Liver (tissue), 9 donors: ENCODE data around the gene ZBP1. TPM values are rescaled to one million over a fixed set of nuclear protein-coding genes. Genes with fewer than 3 reads are reported as not detected.
A peak's percentile ranks its signal among the peaks of the same experiment; 100 is the strongest.

Experiments
- DNase-seq: peaks from one replicate; pipeline ENCODE4 v3.0.0-alpha.2; 2017; ENCODE audit warnings: low spot score
- H3K27ac ChIP-seq, 2 donors: one replicate each; pipeline ENCODE4 v1.7.0; 2013; ENCODE audit warnings: inconsistent platforms in 2 of 2, low read length in 2 of 2, control low read depth in 1 of 2, low read depth in 1 of 2, mild to moderate bottlenecking in 1 of 2
- H3K27me3 ChIP-seq, 4 donors: one replicate each; pipeline versions ENCODE4 v1.6.1 to v1.7.0; 2013; ENCODE audit warnings: low read length in 3 of 4, inconsistent platforms in 1 of 4, mild to moderate bottlenecking in 1 of 4, moderate library complexity in 1 of 4; ENCODE audit not compliant: control insufficient read depth in 4 of 4, insufficient read depth in 4 of 4
- H3K36me3 ChIP-seq, 4 donors: one replicate each; pipeline versions ENCODE4 v1.6.1 to v1.7.0; 2013; ENCODE audit warnings: low read length in 3 of 4, mild to moderate bottlenecking in 3 of 4, low read depth in 1 of 4, moderate library complexity in 1 of 4; ENCODE audit not compliant: control insufficient read depth in 4 of 4, insufficient read depth in 3 of 4
- H3K4me1 ChIP-seq, 4 donors: one replicate each; pipeline versions ENCODE4 v1.6.1 to v1.7.0; 2013; ENCODE audit warnings: low read length in 3 of 4, mild to moderate bottlenecking in 3 of 4, moderate library complexity in 1 of 4; ENCODE audit not compliant: control insufficient read depth in 4 of 4, insufficient read depth in 4 of 4
- H3K4me3 ChIP-seq, 3 donors: one replicate each; pipeline versions ENCODE4 v1.6.1 to v1.7.0; 2013; ENCODE audit warnings: low read length in 3 of 3, control low read depth in 1 of 3, low read depth in 1 of 3, mild to moderate bottlenecking in 1 of 3
- H3K9ac ChIP-seq, 2 donors: one replicate each; pipeline ENCODE4 v1.7.0; 2013; ENCODE audit warnings: low read length in 2 of 2, mild to moderate bottlenecking in 2 of 2, moderate library complexity in 2 of 2, control low read depth in 1 of 2, low read depth in 1 of 2
- H3K9me3 ChIP-seq, 4 donors: one replicate each; pipeline versions ENCODE4 v1.6.1 to v1.7.0; 2013; ENCODE audit warnings: low read length in 3 of 4; ENCODE audit not compliant: control insufficient read depth in 4 of 4
- CTCF ChIP-seq: fragments of 150-350 bp; IDR thresholded peaks from 2 replicates; pipeline ENCODE4 v1.5.1; 2017; ENCODE audit warnings: improper control_type of control experiment, low read depth, low read length; ENCODE audit not compliant: missing input control
- EGR1 ChIP-seq, 2 donors: IDR thresholded peaks; 2 replicates each; pipeline ENCODE4 v1.6.1; 2016 to 2018; ENCODE audit warnings: antibody characterized with exemption in 2 of 2, low read depth in 2 of 2
- FOXA1 ChIP-seq: IDR thresholded peaks from 2 replicates; pipeline ENCODE4 v1.6.1; 2016; ENCODE audit warnings: antibody characterized with exemption
- FOXA2 ChIP-seq: IDR thresholded peaks from 2 replicates; pipeline ENCODE4 v1.6.1; 2016; ENCODE audit warnings: antibody characterized with exemption
- GABPA ChIP-seq, 2 donors: IDR thresholded peaks in 1 of 2; conservative IDR thresholded peaks in 1 of 2; 2 replicates each; pipeline ENCODE4 v1.6.1; 2016; ENCODE audit warnings: antibody characterized with exemption in 2 of 2, mild to moderate bottlenecking in 1 of 2, moderate library complexity in 1 of 2
- HNF4A ChIP-seq, 2 donors: conservative IDR thresholded peaks; 2 replicates each; pipeline ENCODE4 v1.6.1; 2016; ENCODE audit warnings: antibody characterized with exemption in 2 of 2, mild to moderate bottlenecking in 2 of 2
- HNF4G ChIP-seq: IDR thresholded peaks from 2 replicates; pipeline ENCODE4 v1.6.1; 2016; ENCODE audit warnings: antibody characterized with exemption
- JUND ChIP-seq, 2 donors: IDR thresholded peaks; 2 replicates each; pipeline ENCODE4 v1.6.1; 2016; ENCODE audit warnings: antibody characterized with exemption in 2 of 2
- NR2F2 ChIP-seq: IDR thresholded peaks from 2 replicates; pipeline ENCODE4 v1.6.1; 2016; ENCODE audit warnings: antibody characterized with exemption
- RAD21 ChIP-seq, 2 donors: IDR thresholded peaks; 2 replicates each; pipeline ENCODE4 v1.6.1; 2016; ENCODE audit warnings: antibody characterized with exemption in 2 of 2, mild to moderate bottlenecking in 2 of 2
- REST ChIP-seq: IDR thresholded peaks from 2 replicates; pipeline ENCODE4 v1.6.1; 2016; ENCODE audit warnings: antibody characterized with exemption, mild to moderate bottlenecking
- RXRA ChIP-seq, 2 donors: IDR thresholded peaks; 2 replicates each; pipeline ENCODE4 v1.6.1; 2017 to 2018; ENCODE audit warnings: antibody characterized with exemption in 2 of 2, mild to moderate bottlenecking in 1 of 2
- SP1 ChIP-seq: IDR thresholded peaks from 2 replicates; pipeline ENCODE4 v1.6.1; 2018; ENCODE audit warnings: antibody characterized with exemption, mild to moderate bottlenecking
- TAF1 ChIP-seq: conservative IDR thresholded peaks from 2 replicates; pipeline ENCODE4 v1.6.1; 2016; ENCODE audit warnings: antibody characterized with exemption, mild to moderate bottlenecking
- YY1 ChIP-seq: IDR thresholded peaks from 2 replicates; pipeline ENCODE4 v1.6.1; 2016; ENCODE audit warnings: antibody characterized with exemption, mild to moderate bottlenecking
- WGBS: extraction: QIAGEN DNeasy Blood & Tissue Kit; methylation state at CpG from one replicate; pipeline ENCODE4 v1.1.7; 2013; 5-methylcytosine and 5-hydroxymethylcytosine counted together
- polyA plus RNA-seq, 2 donors: library from polyadenylated mRNA; stranded (reverse) in 1 of 2; unstranded in 1 of 2; fragments of 200-250 nt in 1 of 2; fragments of >200 nt in 1 of 2; fragmentation: Nextera tagmentation in 1 of 2; extraction: Ambion mirVana in 1 of 2; gene quantifications; one replicate each; pipeline versions ENCODE4 v1.2.1 to v1.2.3, GENCODE V29; 2013 to 2015
- total RNA-seq, 2 donors: library from RNA; depleted of rRNA; stranded (reverse); fragments of >200 nt; gene quantifications; one replicate each; pipeline ENCODE4 v1.2.3, GENCODE V29; 2014
- TF ChIP-seq, protein P1 (sequence below): IDR thresholded peaks from 2 replicates; pipeline ENCODE4 v1.6.1; 2016; ENCODE audit warnings: antibody characterized with exemption
- TF ChIP-seq, protein P2 (sequence below): IDR thresholded peaks from 2 replicates; pipeline ENCODE4 v1.6.1; 2016; ENCODE audit warnings: antibody characterized with exemption
- TF ChIP-seq, protein P3 (sequence below): IDR thresholded peaks from 2 replicates; pipeline ENCODE4 v1.6.1; 2016; ENCODE audit warnings: antibody characterized with exemption
- donor health status: healthy.
- donor health status: healthy.
- donor health status: healthy.
- donor health status: healthy.
- donor health status: healthy.

Gene ZBP1
- total and polyA plus RNA-seq, 4 donors, result 0.06 to 0.42 (median 0.13) TPM

DNA sequence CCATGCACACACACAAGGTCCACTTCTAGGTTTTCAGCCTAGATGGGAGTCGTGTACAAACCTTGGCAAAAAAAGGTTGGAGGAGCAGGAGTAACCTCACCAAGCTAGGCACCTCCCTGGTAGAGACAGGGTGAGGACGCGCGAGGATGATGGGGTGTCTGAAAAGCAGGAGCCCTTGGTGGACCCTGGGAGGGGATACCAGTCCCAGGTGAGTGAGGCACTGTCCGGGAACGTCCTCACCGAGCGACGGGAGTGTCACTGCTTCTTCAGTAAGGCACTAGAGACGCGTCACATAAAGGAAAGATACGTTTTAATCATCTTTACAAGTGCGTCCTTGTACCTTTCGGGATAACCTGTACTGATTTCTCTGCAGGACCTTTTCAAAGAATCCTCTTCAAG, 29.4 kb upstream of the ZBP1 start (continued):
- TF ChIP-seq CTCF, result no peak
- TF ChIP-seq SP1, result no peak

DNA sequence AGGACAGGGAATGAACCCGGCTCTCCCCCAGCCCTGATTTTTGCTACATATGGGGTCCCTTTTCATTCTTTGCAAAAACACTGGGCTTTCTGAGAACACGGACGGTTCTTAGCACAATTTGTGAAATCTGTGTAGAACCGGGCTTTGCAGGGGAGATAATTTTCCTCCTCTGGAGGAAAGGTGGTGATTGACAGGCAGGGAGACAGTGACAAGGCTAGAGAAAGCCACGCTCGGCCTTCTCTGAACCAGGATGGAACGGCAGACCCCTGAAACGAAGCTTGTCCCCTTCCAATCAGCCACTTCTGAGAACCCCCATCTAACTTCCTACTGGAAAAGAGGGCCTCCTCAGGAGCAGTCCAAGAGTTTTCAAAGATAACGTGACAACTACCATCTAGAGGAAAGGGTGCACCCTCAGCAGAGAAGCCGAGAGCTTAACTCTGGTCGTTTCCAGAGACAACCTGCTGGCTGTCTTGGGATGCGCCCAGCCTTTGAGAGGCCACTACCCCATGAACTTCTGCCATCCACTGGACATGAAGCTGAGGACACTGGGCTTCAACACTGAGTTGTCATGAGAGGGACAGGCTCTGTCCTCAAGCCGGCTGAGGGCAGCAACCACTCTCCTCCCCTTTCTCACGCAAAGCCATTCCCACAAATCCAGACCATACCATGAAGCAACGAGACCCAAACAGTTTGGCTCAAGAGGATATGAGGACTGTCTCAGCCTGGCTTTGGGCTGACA, 28.8 kb upstream of the ZBP1 start:
- Histone ChIP-seq H3K27ac (no peak overlapping the region), H3K27me3 (peaks cover 0 to 7% (median 3%) of the 10 kb centered on the region in 4 donors), H3K36me3 (no peaks in the 10 kb centered on the region), H3K9me3 (no peaks in the 10 kb centered on the region), H3K9ac (no peak overlapping the region), H3K4me1 (no peaks in the 10 kb centered on the region), H3K4me3 (no peak overlapping the region)
- TF ChIP-seq TAF1 (no peak), EGR1 (IDR thresholded peaks at IDR 0.05; ENCODE audit: low read depth in 2 of 2) (no peak), YY1 (no peak), FOXA2 (no peak), HNF4A (conservative IDR thresholded peaks at IDR 0.05) (no peak), FOXA1 (no peak), NR2F2 (no peak), RAD21 (IDR thresholded peaks at IDR 0.05) (no peak), HNF4G (no peak), SP1 (no peak), CTCF (no peak), JUND (IDR thresholded peaks at IDR 0.05) (no peak), GABPA (IDR thresholded peaks at IDR 0.05 in 1 of 2, conservative IDR thresholded peaks at IDR 0.05 in 1 of 2) (no peak), RXRA (IDR thresholded peaks at IDR 0.05) (no peak), REST (no peak)
- TF ChIP-seq, protein P1, sequence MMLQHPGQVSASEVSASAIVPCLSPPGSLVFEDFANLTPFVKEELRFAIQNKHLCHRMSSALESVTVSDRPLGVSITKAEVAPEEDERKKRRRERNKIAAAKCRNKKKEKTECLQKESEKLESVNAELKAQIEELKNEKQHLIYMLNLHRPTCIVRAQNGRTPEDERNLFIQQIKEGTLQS, result no peak
- TF ChIP-seq, protein P2, sequence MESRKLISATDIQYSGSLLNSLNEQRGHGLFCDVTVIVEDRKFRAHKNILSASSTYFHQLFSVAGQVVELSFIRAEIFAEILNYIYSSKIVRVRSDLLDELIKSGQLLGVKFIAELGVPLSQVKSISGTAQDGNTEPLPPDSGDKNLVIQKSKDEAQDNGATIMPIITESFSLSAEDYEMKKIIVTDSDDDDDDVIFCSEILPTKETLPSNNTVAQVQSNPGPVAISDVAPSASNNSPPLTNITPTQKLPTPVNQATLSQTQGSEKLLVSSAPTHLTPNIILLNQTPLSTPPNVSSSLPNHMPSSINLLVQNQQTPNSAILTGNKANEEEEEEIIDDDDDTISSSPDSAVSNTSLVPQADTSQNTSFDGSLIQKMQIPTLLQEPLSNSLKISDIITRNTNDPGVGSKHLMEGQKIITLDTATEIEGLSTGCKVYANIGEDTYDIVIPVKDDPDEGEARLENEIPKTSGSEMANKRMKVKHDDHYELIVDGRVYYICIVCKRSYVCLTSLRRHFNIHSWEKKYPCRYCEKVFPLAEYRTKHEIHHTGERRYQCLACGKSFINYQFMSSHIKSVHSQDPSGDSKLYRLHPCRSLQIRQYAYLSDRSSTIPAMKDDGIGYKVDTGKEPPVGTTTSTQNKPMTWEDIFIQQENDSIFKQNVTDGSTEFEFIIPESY, result no peak
- TF ChIP-seq, protein P3, sequence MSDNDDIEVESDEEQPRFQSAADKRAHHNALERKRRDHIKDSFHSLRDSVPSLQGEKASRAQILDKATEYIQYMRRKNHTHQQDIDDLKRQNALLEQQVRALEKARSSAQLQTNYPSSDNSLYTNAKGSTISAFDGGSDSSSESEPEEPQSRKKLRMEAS, result no peak
- peak; percentile 17 for DNase-seq
- 72% methylated on average over 15 of the region's 15 CpGs for WGBS
